Ovary (tissue), 3 donors: ENCODE measurements around the gene ABCG1.

Experiments
- EP300 ChIP-seq: sonication (generic); formaldehyde crosslinking; IDR thresholded peaks from one replicate; pipeline ENCODE4 v1.6.1; 2017; ENCODE audit warnings: antibody characterized with exemption
- POLR2A ChIP-seq: fragments of 450-650 bp; IDR thresholded peaks from one replicate; pipeline ENCODE4 v1.6.1; 2017; ENCODE audit warnings: antibody characterized with exemption, mild to moderate bottlenecking, moderate library complexity
- TF ChIP-seq, protein P1 (sequence below), 3 donors: fragments of 450-650 bp in 2 of 3; fragments of 200-600 bp in 1 of 3; IDR thresholded peaks; one replicate each; pipeline versions ENCODE4 v1.5.1 to v1.8.0; 2016 to 2022; ENCODE audit warnings: antibody characterized with exemption in 3 of 3, mild to moderate bottlenecking in 1 of 3
- donor health status: DM: no; HTN: no; CAD: no.

DNA sequence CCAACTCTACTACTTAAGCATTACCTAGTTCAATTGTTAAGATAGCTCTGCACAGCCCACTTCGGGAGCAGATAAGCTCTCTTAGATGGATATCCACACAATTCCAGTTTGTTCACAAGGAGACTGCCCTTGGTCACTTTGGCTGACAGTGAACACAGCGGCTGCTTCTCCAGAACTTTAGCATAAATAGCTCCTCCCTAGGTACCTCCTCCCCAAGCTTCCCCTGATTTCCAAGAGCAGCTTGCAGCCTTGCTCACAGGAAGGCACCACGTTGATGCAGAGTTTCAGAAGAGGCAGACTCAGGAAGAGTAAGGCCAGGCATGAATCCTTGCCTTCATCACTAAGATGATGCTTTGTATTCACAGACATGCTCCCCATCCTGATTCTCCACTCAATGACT is 71.6 kb downstream of the ABCG1 start:
- TF ChIP-seq, protein P1, sequence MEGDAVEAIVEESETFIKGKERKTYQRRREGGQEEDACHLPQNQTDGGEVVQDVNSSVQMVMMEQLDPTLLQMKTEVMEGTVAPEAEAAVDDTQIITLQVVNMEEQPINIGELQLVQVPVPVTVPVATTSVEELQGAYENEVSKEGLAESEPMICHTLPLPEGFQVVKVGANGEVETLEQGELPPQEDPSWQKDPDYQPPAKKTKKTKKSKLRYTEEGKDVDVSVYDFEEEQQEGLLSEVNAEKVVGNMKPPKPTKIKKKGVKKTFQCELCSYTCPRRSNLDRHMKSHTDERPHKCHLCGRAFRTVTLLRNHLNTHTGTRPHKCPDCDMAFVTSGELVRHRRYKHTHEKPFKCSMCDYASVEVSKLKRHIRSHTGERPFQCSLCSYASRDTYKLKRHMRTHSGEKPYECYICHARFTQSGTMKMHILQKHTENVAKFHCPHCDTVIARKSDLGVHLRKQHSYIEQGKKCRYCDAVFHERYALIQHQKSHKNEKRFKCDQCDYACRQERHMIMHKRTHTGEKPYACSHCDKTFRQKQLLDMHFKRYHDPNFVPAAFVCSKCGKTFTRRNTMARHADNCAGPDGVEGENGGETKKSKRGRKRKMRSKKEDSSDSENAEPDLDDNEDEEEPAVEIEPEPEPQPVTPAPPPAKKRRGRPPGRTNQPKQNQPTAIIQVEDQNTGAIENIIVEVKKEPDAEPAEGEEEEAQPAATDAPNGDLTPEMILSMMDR (IDR thresholded peaks at IDR 0.05), result no peak
- TF ChIP-seq EP300 (no peak), POLR2A (no peak)
